ENCODE measurements around the gene MGST3. TPM values are rescaled to one million over a fixed set of nuclear protein-coding genes. Genes with fewer than 3 reads are reported as not detected.
A peak's percentile ranks its signal among the peaks of the same experiment; 100 is the strongest.

The MGST3 gene
- total RNA-seq, 5 donors from 2014 or later (not counting 1 experiment from before 2014, with no cell fraction given) = 33.1 to 66.7 (median 40.4) TPM

- DNase-seq = no peak
- H3K9me3 Mint-ChIP-seq = no peaks in the 10 kb centered on the region
These were observed 7.4 kb upstream of the MGST3 start for GRCh38 chr1:165623624-165624023.

GRCh38 chr1:165624441-165624840, 6.6 kb upstream of the MGST3 start:
- POLR2A ChIA-PET = no interaction called here
- Histone ChIP-seq H3K4me1 (ENCODE audit: control insufficient read depth in 1 of 2, extremely low read depth in 1 of 2, insufficient read depth in 2 of 2, low read length in 2 of 2) (no peaks in the 10 kb centered on the region), H3K4me3 (ENCODE audit: control insufficient read depth in 1 of 2, extremely low read depth in 1 of 2, low read length in 1 of 2) (no peak overlapping the region), H3K36me3 (ENCODE audit: control insufficient read depth in 2 of 2, extremely low read depth in 1 of 2, insufficient read depth in 1 of 2, low read length in 1 of 2) (no peaks in the 10 kb centered on the region), H3K27me3 (replicated peaks in 1 of 2; ENCODE audit: control insufficient read depth in 2 of 2, extremely low read depth in 1 of 2, insufficient read depth in 2 of 2, low read length in 1 of 2) (peaks cover 3% of the 10 kb centered on the region in 2 experiments), H3K27ac (ENCODE audit: low read length) (no peak overlapping the region), H3K9me3 (no peaks in the 10 kb centered on the region)
- Mint-ChIP-seq H3K36me3 (no peaks in the 10 kb centered on the region), H3K27me3 (peaks cover 5 to 8% of the 10 kb centered on the region in 2 donors), H3K9me3 (no peaks in the 10 kb centered on the region), H3K4me1 (no peaks in the 10 kb centered on the region), H3K27ac (no peak overlapping the region), H3K4me3 (no peak overlapping the region)
- WGBS (ENCODE audit: insufficient coverage) = 79% methylated on average over 3 of the region's 4 CpGs
- CTCF ChIA-PET = no interaction called here
- no peak for DNase-seq
- ATAC-seq (replicated peaks in 1 of 4) = no peak

More at GRCh38 chr1:165623624-165624023, 7.4 kb upstream of the MGST3 start:
- Histone ChIP-seq H3K4me3 (ENCODE audit: control insufficient read depth in 1 of 2, extremely low read depth in 1 of 2, low read length in 1 of 2) (no peak overlapping the region), H3K27me3 (replicated peaks in 1 of 2; ENCODE audit: control insufficient read depth in 2 of 2, extremely low read depth in 1 of 2, insufficient read depth in 2 of 2, low read length in 1 of 2) (peaks cover 3% of the 10 kb centered on the region in 2 experiments), H3K27ac (ENCODE audit: low read length) (no peak overlapping the region), H3K36me3 (ENCODE audit: control insufficient read depth in 2 of 2, extremely low read depth in 1 of 2, insufficient read depth in 1 of 2, low read length in 1 of 2) (no peaks in the 10 kb centered on the region), H3K4me1 (ENCODE audit: control insufficient read depth in 1 of 2, extremely low read depth in 1 of 2, insufficient read depth in 2 of 2, low read length in 2 of 2) (no peaks in the 10 kb centered on the region), H3K9me3 (no peaks in the 10 kb centered on the region)
- no peak for ATAC-seq (replicated peaks in 1 of 4)
- peaks cover 5 to 8% of the 10 kb centered on the region in 2 donors for H3K27me3 Mint-ChIP-seq
- POLR2A ChIA-PET = no interaction called here
- no peak overlapping the region for H3K27ac Mint-ChIP-seq
- H3K4me1 Mint-ChIP-seq = no peaks in the 10 kb centered on the region
- no peaks in the 10 kb centered on the region for H3K36me3 Mint-ChIP-seq
- CTCF ChIA-PET = interaction anchor here (0.7 to 1.1 kb wide), 2 partner anchors 22 to 23 kb away, joined by 3 to 4 read pairs; no protein-coding TSS in a partner anchor
- no peak overlapping the region for H3K4me3 Mint-ChIP-seq

- Mint-ChIP-seq H3K4me3 (no peak overlapping the region), H3K27me3 (peaks cover 5% of the 10 kb centered on the region in 2 donors), H3K36me3 (no peaks in the 10 kb centered on the region), H3K9me3 (no peaks in the 10 kb centered on the region), H3K4me1 (peaks cover 0 to 6% (median 5%) of the 10 kb centered on the region in 3 donors), H3K27ac (no peak overlapping the region)
- peaks cover 0 to 3% of the 10 kb centered on the region in 2 experiments for H3K27me3 ChIP-seq (replicated peaks in 1 of 2; ENCODE audit: control insufficient read depth in 2 of 2, extremely low read depth in 1 of 2, insufficient read depth in 2 of 2, low read length in 1 of 2)
- DNase-seq (no peak), ATAC-seq (replicated peaks in 1 of 4) (no peak)
- no peaks in the 10 kb centered on the region for H3K9me3 ChIP-seq
- H3K27ac ChIP-seq (ENCODE audit: low read length) = no peak overlapping the region
- ChIA-PET POLR2A (no interaction called here), CTCF (no interaction called here)
- no peak overlapping the region for H3K4me3 ChIP-seq (ENCODE audit: control insufficient read depth in 1 of 2, extremely low read depth in 1 of 2, low read length in 1 of 2)
- 96% methylated on average over 4 of the region's 6 CpGs for WGBS (ENCODE audit: insufficient coverage)
- peaks cover 11 to 21% of the 10 kb centered on the region in 2 experiments for H3K4me1 ChIP-seq (ENCODE audit: control insufficient read depth in 1 of 2, extremely low read depth in 1 of 2, insufficient read depth in 2 of 2, low read length in 2 of 2)
- no peaks in the 10 kb centered on the region for H3K36me3 ChIP-seq (ENCODE audit: control insufficient read depth in 2 of 2, extremely low read depth in 1 of 2, insufficient read depth in 1 of 2, low read length in 1 of 2)
These were observed 2.7 kb upstream of the MGST3 start for GRCh38 chr1:165628147-165628822.

GRCh38 chr1:165629151-165629550, 1.9 kb upstream of the MGST3 start:
- no peaks in the 10 kb centered on the region for H3K36me3 Mint-ChIP-seq
- peaks cover 6 to 13% (median 12%) of the 10 kb centered on the region in 3 donors for H3K4me1 Mint-ChIP-seq
- POLR2A ChIA-PET = no interaction called here
- DNase-seq (no peak), ATAC-seq (replicated peaks in 1 of 4) (no peak)
- H3K27ac Mint-ChIP-seq = no peak overlapping the region
- H3K27me3 Mint-ChIP-seq = peaks cover 4 to 5% of the 10 kb centered on the region in 2 donors
- Histone ChIP-seq H3K4me3 (ENCODE audit: control insufficient read depth in 1 of 2, extremely low read depth in 1 of 2, low read length in 1 of 2) (no peak overlapping the region), H3K36me3 (ENCODE audit: control insufficient read depth in 2 of 2, extremely low read depth in 1 of 2, insufficient read depth in 1 of 2, low read length in 1 of 2) (no peaks in the 10 kb centered on the region), H3K9me3 (no peaks in the 10 kb centered on the region), H3K27ac (ENCODE audit: low read length) (no peak overlapping the region), H3K27me3 (replicated peaks in 1 of 2; ENCODE audit: control insufficient read depth in 2 of 2, extremely low read depth in 1 of 2, insufficient read depth in 2 of 2, low read length in 1 of 2) (peaks cover 0 to 3% of the 10 kb centered on the region in 2 experiments), H3K4me1 (ENCODE audit: control insufficient read depth in 1 of 2, extremely low read depth in 1 of 2, insufficient read depth in 2 of 2, low read length in 2 of 2) (peaks cover 11 to 21% of the 10 kb centered on the region in 2 experiments)
- peak overlapping the region in 1 of 3 donors; percentile 2 for H3K4me3 Mint-ChIP-seq
- CTCF ChIA-PET = no interaction called here
- H3K9me3 Mint-ChIP-seq = no peaks in the 10 kb centered on the region
- no CpG with 5 or more reads among the region's 3 CpGs for WGBS (ENCODE audit: insufficient coverage)

- ChIA-PET POLR2A (interaction anchor here in 1 of 2 donors (0.9 to 1.1 kb wide), 2 partner anchors 32 to 199 kb away, joined by 3 to 4 read pairs; no protein-coding TSS in a partner anchor), CTCF (interaction anchor here in 1 of 2 donors (0.6 to 1.3 kb wide), 3 partner anchors 28 to 33 kb away, joined by 4 to 5 read pairs (median 4); no protein-coding TSS in a partner anchor)
- H3K27ac Mint-ChIP-seq = peak overlapping the region in 1 of 2 donors; percentile 43
- peak in 4 of 35 experiments; percentile 1 to 7 (median 2) for DNase-seq
- Histone ChIP-seq H3K4me1 (ENCODE audit: control insufficient read depth in 1 of 2, extremely low read depth in 1 of 2, insufficient read depth in 2 of 2, low read length in 2 of 2) (peaks cover 11 to 21% of the 10 kb centered on the region in 2 experiments), H3K27me3 (replicated peaks in 1 of 2; ENCODE audit: control insufficient read depth in 2 of 2, extremely low read depth in 1 of 2, insufficient read depth in 2 of 2, low read length in 1 of 2) (no peaks in the 10 kb centered on the region), H3K4me3 (ENCODE audit: control insufficient read depth in 1 of 2, extremely low read depth in 1 of 2, low read length in 1 of 2) (peak overlapping the region; percentile 69 to 74), H3K27ac (ENCODE audit: low read length) (peak overlapping the region; percentile 84), H3K9me3 (no peaks in the 10 kb centered on the region), H3K36me3 (ENCODE audit: control insufficient read depth in 2 of 2, extremely low read depth in 1 of 2, insufficient read depth in 1 of 2, low read length in 1 of 2) (no peaks in the 10 kb centered on the region)
- H3K4me3 Mint-ChIP-seq = no peak overlapping the region
- H3K27me3 Mint-ChIP-seq = no peaks in the 10 kb centered on the region
- no peak for ATAC-seq (replicated peaks in 1 of 4)
- H3K36me3 Mint-ChIP-seq = no peaks in the 10 kb centered on the region
- no peaks in the 10 kb centered on the region for H3K9me3 Mint-ChIP-seq
- 5% methylated on average over 18 of the region's 26 CpGs for WGBS (ENCODE audit: insufficient coverage)
- peaks cover 12 to 17% (median 17%) of the 10 kb centered on the region in 3 donors for H3K4me1 Mint-ChIP-seq
These were observed 996 bp upstream of the MGST3 start for GRCh38 chr1:165629848-165630628.

- no peaks in the 10 kb centered on the region for H3K27me3 Mint-ChIP-seq
- H3K4me1 Mint-ChIP-seq = peaks cover 12 to 26% (median 25%) of the 10 kb centered on the region in 3 donors
- peaks cover 11 to 21% of the 10 kb centered on the region in 2 experiments for H3K4me1 ChIP-seq (ENCODE audit: control insufficient read depth in 1 of 2, extremely low read depth in 1 of 2, insufficient read depth in 2 of 2, low read length in 2 of 2)
- peak overlapping the region; percentile 30 for H3K27ac ChIP-seq (ENCODE audit: low read length)
- peaks cover 0 to 4% of the 10 kb centered on the region in 2 donors for H3K36me3 ChIP-seq (ENCODE audit: control insufficient read depth in 2 of 2, extremely low read depth in 1 of 2, insufficient read depth in 1 of 2, low read length in 1 of 2)
- H3K9me3 Mint-ChIP-seq = no peaks in the 10 kb centered on the region
- no peaks in the 10 kb centered on the region for H3K9me3 ChIP-seq
- ChIA-PET POLR2A (interaction anchor here (0.5 to 1.1 kb wide), 2 partner anchors 34 to 129 kb away, joined by 3 read pairs; no protein-coding TSS in a partner anchor), CTCF (interaction anchor here in 1 of 2 donors (0.6 to 2.9 kb wide), 2 partner anchors 28 to 30 kb away, joined by 4 to 11 read pairs; no protein-coding TSS in a partner anchor)
- WGBS (ENCODE audit: insufficient coverage) = 2% methylated on average over 25 of the region's 31 CpGs
- H3K4me3 ChIP-seq (ENCODE audit: control insufficient read depth in 1 of 2, extremely low read depth in 1 of 2, low read length in 1 of 2) = peak overlapping the region; percentile 69 to 74
- ATAC-seq (replicated peaks in 1 of 4) (peak in 1 of 4 experiments; percentile 4), DNase-seq (peak in 20 of 35 experiments; percentile 1 to 48 (median 10))
- H3K27ac Mint-ChIP-seq = no peak overlapping the region
- no peak overlapping the region for H3K4me3 Mint-ChIP-seq
- no peaks in the 10 kb centered on the region for H3K36me3 Mint-ChIP-seq
- H3K27me3 ChIP-seq (replicated peaks in 1 of 2; ENCODE audit: control insufficient read depth in 2 of 2, extremely low read depth in 1 of 2, insufficient read depth in 2 of 2, low read length in 1 of 2) = no peaks in the 10 kb centered on the region
These were observed 513 bp downstream of the MGST3 start for GRCh38 chr1:165631342-165632151.

Data from T-cell (primary cell).